GM19239 (cell line): ENCODE results near the gene SHPK.
"Not testable (repeated sequence)": the region's sequence is repeated elsewhere in the genome, so short reads cannot be mapped to it uniquely, and the experiment has no call there.

Experiments
- DNase-seq: peaks from one replicate; pipeline ENCODE4 v3.0.0; 2011; ENCODE audit warnings: low spot score; ENCODE audit not compliant: insufficient read length
- FAIRE-seq: peaks from 2 replicates; lab custom pipeline; 2011; peaks lifted over from hg19 to GRCh38; lab: Jason Lieb, UNC

Gene SHPK

DNA sequence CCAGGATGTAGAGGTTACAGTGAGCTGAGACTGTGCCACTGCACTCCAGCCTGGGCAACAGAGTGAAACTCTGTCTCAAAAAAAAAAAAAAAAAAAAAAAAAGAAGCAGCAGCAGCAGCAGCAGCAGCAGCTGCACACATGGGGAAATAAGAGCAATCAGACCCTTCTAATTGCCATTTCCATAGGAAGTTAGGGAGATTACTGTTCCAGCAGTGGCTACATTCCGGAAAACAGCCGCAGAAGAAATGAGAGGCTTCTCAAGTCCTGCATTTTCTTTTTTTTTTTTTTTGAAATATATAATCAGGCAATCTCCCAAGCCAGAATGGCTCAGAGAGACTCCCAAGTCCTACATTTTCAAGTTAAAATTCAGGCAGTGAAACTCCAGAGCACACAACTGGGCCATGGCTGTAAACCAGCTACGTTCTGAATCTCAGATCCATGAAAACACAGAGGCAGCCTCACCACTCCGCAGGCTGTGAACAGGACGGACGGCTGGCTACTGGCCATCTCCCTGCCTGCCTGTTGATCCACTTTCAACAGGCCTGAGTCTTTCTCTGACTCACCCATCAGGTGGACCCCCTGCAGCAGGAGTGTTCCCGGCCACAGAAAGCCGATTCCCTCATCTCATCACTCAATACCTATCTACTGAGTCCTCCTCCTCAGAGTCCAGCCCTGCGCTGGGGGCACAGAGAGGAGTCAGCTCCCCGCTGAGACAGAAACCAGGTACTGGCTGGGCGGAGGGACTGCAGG is 41.8 kb downstream of the SHPK start:
- FAIRE-seq, result no peak
- no peak for DNase-seq

DNA sequence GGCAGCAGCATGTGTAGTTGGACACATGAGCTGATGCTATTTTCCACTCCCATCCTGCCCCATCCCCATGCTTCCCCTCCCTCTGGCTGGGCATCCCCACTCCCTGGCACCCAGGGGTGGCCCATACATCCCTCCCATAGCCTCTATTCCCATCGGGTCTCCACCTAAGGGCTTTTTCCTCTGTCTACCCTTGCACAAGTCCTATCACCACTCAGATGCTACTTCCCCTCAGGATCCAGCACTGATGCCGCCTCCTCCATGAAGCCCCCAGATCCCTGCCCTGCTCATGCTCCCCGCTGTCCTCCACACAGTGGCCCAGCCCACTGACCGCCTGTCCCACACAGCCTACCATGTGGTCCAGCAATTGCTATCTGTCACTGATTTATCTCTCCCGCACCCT is 42.7 kb downstream of the SHPK start:
- no peak for FAIRE-seq

DNA sequence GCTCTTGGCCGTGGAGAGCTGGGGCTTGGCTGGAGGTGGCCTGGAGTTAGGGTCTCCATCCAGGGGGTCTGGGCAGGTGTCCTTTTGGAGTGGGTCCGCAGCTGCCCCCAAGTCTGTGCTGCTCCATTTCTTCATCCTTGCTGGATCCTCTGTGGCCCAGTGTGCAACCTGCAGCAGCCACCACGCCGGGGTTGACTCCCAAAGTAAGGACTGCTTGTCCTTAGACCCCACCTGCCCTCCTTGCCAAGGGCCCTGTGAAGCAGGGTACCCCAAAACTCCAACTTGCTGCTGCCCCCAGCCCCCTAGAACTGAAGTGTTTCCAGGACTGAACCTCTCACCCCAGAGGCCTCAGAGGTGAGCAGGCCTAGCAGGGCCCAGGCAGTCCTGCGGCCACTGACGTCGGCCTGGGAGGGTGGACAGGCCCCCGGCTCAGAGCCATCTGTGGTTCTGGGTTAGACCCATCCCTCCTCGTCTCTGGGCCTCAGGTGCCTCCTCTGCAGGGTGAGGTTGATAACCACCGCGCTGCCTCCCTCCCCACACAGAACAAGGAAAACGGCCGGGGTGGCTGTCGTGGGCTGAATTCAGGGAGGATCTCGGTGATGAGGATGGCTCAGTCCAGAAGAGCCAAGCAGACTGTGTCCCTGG is 43.7 kb downstream of the SHPK start:
- no peak for FAIRE-seq
- DNase-seq, result no peak

More for the DNA sequence above, 42.7 kb downstream of the SHPK start:
- no peak for DNase-seq

GRCh38 chr17:3590768-3591167 is 45.3 kb downstream of the SHPK start:
- DNase-seq, result no peak
- FAIRE-seq, result no peak

GRCh38 chr17:3590231-3590630 is 45.8 kb downstream of the SHPK start:
- DNase-seq, result no peak
- no peak for FAIRE-seq

DNA sequence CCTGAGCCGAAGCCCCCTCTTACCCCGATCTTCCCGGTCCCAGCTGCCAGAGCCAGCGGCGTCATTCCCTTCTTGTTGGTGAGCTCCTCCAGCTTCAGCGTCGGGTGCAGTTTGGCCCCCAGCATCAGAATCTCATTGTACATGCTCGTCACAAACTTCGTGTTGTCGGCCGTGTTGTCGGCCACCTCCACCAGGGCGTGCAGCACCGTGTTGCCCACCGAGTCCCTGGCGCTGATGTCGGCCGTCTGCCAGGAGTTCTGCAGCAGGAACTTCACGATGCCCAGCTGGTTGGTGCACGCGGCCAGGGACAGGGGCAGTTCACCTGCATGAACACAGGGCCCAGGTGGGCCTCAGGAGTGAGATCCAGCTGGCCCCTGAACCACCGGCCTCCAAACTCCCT is 46.3 kb downstream of the SHPK start:
- DNase-seq (no peak), FAIRE-seq (no peak)

GRCh38 chr17:3585826-3586225 is 50.2 kb downstream of the SHPK start:
- FAIRE-seq (no peak), DNase-seq (no peak)

DNA sequence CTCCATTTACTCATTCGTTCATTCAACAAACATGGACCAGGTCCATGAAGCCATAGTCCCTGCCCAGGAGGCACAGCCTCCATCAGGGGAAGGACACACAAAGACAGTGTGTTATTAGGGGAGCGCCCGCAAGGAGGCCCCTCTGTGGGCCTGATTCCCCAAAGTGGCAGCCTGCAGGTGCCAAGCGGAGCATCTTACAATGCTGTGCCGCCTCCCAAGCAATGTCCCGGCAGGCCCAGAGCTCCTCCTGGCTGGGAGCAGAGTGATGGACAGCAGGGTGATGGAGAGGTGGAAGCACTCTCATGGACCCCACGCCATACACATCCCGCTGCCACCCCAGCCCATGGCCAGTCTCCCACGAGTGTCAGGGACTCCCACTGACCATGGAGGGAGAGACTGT is 52.6 kb downstream of the SHPK start:
- DNase-seq (no peak), FAIRE-seq (no peak)

DNA sequence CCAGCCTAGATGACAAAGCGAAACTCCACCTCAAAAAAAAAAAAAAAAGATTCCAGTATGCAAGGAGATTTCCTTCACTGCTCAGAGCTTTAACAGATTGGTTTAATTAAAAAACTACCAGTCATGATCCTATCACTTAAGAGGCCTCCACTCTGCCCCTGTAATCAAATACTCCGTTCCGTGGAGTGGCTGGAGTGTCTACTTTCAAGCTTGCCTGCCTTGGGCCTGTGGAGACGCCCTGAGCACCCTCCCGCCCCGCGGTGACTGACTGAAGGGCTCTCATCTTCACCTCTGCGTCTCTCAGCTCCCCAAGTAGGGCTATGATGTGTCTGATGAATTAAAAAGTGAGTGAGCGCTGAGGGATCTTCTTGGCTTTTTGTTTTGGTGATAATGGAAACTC is 53.1 kb downstream of the SHPK start:
- FAIRE-seq (no peak), DNase-seq (no peak)

DNA sequence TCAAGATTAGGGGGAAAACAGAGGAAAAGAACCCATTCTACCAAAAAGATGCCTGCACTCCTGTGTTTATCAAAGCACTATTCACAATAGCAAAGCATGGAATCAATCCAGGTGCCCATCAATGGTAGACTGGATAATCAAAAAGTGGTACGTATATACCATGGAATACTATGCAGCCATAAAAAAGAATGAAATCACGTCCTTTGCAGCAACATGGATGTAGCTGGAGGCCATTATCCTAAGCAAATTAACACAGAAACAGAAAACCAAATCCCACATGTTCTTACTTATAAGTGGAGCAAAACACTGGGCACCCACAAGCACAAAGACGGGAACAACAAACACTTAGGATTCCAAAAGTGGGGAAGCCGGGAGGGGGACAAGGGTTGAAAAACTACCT is 57.4 kb downstream of the SHPK start:
- DNase-seq, FAIRE-seq: not testable (repeated sequence)

GRCh38 chr17:3576970-3577369 is 59.1 kb downstream of the SHPK start:
- DNase-seq (no peak), FAIRE-seq (no peak)

DNA sequence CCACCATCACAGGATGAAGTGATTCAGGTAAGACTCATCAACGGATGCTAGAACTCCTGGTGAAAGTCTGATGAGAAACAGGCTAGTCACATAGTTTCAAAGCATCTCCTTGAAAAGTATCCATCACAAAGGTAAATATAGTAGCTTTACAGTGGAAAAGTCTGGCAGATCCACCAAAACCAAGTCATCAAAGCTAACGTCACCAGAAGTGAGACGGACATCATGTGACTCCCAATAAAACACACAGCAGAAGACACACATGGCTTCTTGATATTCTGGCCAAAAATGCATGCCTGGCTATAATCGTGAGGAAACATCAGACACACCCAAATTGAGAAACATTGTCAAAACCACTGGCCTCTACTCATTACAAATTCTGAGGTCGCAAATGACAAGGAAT is 60.5 kb downstream of the SHPK start:
- FAIRE-seq, result peak; percentile 18
- DNase-seq, result no peak

- no peak for DNase-seq
- FAIRE-seq, result no peak
Measured at GRCh38 chr17:3574231-3574630, 61.8 kb downstream of the SHPK start.

DNA sequence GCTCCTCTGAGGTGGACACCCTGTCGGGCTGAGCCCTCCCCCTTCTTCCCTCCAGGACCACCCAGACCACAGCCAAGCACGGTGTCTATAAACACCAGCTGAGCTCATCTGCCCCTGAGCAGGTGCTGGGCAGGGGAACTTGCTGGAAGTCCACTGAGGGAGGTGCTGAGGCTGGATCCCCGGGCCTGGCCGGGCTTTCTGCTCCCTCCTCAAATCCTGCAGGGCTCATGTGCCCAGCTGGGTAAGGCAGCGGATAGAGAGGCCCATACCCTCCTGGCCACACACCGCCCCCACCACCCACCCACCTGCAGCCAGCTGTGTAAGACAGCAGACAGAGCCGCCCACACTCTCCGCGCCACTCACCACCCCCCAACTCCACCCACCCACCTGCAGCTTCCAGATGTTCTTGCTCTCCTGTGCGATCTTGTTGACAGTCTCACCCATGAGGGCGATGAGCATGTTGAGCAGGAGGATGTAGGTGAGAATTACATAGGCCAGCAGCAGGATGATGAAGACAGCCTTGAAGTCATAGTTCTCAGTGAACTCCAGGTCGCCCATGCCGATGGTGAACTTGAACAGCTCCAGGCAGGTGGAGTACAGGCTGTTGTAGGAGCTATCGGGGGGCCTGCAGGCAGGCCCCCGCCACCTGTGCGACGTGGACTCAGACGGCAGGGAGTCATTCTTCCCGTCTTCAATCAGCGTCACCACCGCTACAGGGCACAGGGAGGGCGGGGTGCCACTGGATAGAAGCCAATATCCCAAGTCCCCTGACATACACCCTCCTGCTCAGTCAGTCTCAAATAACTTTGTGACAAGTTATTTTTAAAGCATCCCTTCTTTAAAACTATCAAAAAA is 62.6 kb downstream of the SHPK start:
- DNase-seq, result no peak

GRCh38 chr17:3572231-3572630 is 63.8 kb downstream of the SHPK start:
- FAIRE-seq (no peak), DNase-seq (no peak)

More for the DNA sequence above, 62.6 kb downstream of the SHPK start:
- FAIRE-seq, result no peak

DNA sequence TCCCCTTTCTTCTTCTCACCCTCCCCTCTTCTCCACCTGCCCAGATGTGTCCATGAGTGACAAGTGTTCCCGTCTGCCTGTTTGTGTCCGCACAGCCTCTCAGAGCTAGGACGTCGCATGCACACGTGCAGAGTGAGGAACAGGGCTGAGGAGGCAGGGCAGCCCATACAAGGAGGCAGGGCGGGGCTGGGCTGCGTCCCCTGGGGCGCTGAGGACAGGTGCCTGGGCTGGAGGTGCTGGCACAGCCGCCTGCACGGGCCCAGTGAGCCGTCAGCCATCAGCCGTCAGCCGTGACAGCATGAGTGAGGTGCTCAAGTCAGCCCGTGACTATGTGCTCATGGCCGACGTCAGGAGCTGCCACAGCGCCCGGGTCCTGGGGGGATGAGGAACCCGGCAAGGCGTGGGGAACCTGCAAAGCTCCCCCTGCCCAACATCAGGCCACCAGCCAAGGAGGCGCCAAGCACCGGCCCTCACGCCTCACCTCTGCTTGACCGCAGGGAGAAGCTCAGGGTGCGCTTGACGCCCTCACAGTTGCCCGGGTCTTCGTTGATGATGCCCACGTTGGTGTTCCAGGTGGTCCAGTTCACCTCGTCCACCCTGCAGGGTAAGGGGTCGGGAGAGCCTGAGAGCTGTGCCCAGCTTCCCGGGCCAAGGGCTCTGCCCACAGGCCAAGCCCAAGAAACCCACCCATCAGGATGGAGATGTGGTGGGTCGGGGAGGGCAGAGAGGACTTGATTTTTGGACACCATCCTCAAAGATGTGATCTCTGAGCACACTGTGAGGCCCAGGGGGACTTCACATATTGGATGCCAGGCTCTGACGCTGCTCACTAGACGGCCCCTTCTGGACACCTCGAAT is 64.8 kb downstream of the SHPK start:
- DNase-seq (no peak), FAIRE-seq (no peak)

- FAIRE-seq (no peak), DNase-seq (no peak)
Measured at GRCh38 chr17:3569534-3570137, 66.4 kb downstream of the SHPK start.

DNA sequence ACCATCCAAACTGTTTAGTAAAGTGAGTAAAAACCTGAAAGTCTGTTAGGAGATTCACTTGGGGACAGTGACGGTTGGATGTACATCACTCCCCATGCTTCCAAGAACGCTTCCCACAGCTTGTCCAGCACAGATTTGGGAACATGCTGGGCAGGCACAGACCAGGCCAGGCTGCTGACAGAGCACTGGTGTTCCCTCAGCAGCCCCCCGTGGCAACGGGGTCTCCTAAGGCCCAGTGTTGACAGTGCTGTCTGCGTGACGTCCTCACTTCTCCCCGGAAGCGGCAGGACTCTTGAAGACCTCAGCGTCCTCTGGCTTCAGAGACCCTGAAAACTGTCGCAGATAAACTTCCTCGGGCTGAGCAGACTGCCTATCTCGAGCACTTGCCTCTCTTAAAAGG is 69.5 kb downstream of the SHPK start:
- DNase-seq (no peak), FAIRE-seq (no peak)

- FAIRE-seq, result no peak
- no peak for DNase-seq
Measured at GRCh38 chr17:3565143-3565542, 70.9 kb downstream of the SHPK start.

GRCh38 chr17:3564241-3564640 is 71.8 kb downstream of the SHPK start:
- DNase-seq, FAIRE-seq: not testable (repeated sequence)
